HFF-Myc (cell line): Measurements from ENCODE around the gene TCEAL4.

Experiments used
- DNase-seq: peaks from one replicate; pipeline ENCODE4 v3.0.0-alpha.2; 2011; ENCODE audit warnings: low read depth; ENCODE audit errors: extremely low read depth
- H3K4me3 ChIP-seq: replicated peaks from 2 replicates; pipeline ENCODE4 v1.5.1; 2011; ENCODE audit warnings: low read depth, mild to moderate bottlenecking, control low read depth, low read length
- CTCF ChIP-seq: IDR thresholded peaks from 2 replicates; pipeline ENCODE4 v1.5.1; 2012; ENCODE audit warnings: mild to moderate bottlenecking, low read depth, low read length, control low read depth; ENCODE audit errors: missing control alignments

TCEAL4 gene

DNA sequence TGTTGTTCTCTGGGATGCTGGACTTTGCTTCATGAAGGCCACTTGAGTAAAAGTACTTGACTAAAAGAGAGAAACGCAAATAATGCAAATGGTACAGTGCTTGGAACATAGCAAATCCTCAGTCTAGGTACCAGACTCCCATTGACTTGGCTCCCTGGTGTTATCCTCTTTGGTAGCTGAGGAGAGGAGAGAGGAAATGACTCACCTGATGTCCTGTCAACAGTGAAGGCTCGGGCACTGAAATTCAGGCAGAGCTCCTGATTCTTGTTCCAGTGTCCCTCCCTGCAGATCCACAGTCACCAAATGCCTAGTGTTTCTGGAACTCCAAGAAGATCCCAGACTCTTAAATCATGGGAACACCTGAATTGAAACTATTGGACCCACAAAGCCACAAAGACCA lies 22.5 kb upstream of the TCEAL4 start:
- DNase-seq = no peak
- no peak overlapping the region for H3K4me3 ChIP-seq
- TF ChIP-seq CTCF = no peak

DNA sequence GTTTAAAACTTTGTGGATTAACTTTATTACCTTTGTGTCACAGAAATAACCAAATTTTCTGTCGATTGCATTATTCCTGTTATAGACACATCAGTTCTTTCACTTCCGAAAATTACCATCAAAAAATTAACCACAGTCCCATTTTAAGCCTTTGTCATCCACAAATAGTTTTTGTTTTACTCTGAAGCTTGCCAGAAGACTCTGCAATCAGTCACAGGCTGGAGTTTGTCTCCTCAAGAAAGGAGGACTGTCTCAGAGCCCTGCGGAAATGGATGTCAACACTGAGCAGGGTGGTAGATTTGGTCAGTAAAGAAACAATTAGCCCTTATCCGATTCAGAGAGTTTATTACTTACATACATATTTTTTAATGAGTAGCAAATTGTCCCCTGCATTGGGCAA lies 20.1 kb upstream of the TCEAL4 start:
- DNase-seq = no peak
- H3K4me3 ChIP-seq = no peak overlapping the region
- no peak for TF ChIP-seq CTCF

DNA sequence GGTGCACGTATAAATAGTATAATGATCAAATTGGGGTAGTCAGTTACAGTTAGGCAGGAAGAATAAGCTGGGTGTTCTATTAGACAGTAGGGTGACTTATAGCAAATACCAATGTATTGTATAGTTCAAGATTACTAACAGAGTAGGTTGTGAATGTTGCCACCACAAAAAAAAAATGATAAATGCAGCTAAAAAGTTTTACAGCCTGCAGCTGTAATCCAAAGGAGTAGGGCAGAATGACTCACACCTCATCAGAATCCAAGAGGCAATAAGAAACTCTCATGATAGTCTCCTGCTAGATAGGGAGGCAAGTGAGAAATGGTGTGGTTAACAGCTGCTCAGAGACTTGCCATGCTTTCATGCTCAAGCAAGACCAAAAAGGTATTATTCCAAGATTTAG lies 19.6 kb upstream of the TCEAL4 start:
- DNase-seq = no peak
- no peak for TF ChIP-seq CTCF
- no peak overlapping the region for H3K4me3 ChIP-seq

DNA sequence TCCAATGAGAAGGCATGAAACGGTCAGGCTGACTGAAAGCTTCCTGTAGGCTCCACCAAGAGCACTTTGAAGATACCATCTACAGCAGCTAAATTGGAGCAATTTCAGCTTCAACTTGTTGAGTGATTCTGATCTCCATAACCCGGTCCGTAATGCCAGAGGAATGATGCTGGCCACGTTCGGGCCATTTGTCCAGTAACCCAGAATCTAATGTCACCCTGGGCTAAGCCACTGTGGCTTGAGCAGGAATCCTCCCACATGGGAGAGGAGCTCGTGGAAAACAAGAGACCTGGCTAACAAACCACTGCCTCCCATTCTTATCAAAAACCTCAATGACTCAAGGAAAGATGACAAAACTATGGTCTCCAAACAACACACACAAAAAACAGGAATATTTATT lies 14.2 kb upstream of the TCEAL4 start:
- H3K4me3 ChIP-seq = no peak overlapping the region
- no peak for TF ChIP-seq CTCF
- DNase-seq = no peak

GRCh38 chrX:103571726-103572125 lies 13.6 kb upstream of the TCEAL4 start:
- DNase-seq = no peak
- H3K4me3 ChIP-seq = no peak overlapping the region
- no peak for TF ChIP-seq CTCF

DNA sequence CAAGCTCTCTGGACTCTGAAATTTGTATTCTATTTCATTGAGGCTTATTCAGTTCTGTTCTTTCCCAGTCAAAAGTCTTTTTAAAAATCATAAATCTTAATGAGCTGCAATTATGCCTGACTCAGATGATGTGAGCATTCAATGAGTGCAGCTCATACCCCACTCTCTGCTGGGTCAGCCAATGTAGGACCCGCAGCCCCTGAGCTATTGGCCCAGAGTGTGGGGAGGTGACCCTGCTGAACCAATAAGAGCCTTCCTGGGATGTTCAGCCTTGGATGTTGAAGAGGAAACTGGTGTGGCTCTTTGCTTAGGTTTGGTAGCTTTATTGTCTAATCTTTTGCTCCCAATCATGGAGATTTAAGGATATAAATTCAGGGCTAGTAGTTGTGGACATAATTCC lies 12.1 kb upstream of the TCEAL4 start:
- TF ChIP-seq CTCF = no peak
- no peak for DNase-seq
- H3K4me3 ChIP-seq = no peak overlapping the region

DNA sequence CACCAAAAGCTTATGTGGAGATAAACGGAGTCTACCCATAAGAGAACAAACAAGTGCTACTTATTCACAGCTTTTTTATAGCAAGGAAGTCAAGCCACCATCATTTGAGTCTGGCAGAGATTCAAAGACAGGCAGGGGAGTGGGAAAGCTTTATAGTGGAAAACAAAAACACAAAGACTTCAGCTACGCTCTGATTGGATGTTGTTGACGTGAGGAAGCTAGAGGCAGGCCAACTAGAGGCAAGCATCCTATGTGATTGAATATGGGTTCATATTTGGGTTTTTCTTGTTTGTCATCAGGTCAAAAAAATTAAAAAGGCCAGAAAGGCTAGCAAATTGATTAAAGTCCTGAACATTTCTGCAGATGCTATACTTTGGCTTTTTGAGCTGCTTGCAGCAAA lies 719 bp upstream of the TCEAL4 start:
- peak overlapping the region; percentile 76; the same call in 1 of the 2 replicates for H3K4me3 ChIP-seq
- no peak for TF ChIP-seq CTCF
- DNase-seq = no peak
